GM19455 (cell line): Measurements from ENCODE around the gene TUBB2B.
A peak's percentile ranks its signal among the peaks of the same experiment; 100 is the strongest.
"Not testable (repeated sequence)": the region's sequence is repeated elsewhere in the genome, so short reads cannot be mapped to it uniquely, and the experiment has no call there.

Experiments used
- ATAC-seq: cut with Tn5 transposase; IDR thresholded peaks from one replicate; pipeline ENCODE4 v1.9.1; 2021; ENCODE audit not compliant: unreplicated experiment

TUBB2B gene

DNA sequence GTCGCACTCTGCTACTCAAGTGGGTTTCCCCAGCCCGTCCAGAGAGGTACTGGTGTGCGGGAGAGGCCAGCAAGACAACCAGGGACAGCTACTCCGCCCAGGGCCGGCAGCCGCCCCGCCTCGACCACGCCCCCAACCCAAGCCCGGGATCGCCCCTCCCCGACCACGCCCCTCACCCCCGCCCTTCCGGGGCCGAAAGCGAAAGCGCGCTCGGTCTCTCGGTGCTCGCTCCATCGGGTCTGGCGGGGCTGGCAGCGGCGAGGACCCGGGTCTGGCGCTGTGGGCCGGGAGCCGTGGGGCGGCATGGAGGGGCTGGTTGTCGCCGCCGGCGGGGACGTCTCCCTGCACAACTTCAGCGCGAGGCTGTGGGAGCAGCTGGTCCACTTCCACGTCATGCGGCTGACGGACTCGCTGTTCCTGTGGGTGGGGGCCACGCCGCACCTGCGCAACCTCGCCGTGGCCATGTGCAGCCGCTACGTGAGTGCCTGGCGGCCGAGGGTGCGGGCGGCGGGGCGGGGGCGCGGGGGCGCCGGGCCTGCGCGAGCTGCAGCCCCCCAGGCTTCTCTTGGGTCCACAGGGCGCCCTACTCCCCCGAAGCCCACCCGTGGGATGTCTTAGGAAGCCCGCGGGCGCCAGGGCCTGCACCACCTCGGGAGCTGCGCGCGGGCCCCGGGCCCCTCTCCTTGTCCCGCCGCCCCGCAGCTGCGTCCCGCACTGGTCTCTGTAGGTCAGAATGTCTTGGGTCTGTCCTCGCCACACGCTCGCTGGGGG is 31.5 kb upstream of the TUBB2B start, which contains the start of gene PSMG4:
Gene PSMG4, plus strand, starts transcription at position 228 of the 771 bp plus-strand sequence. Its CDS starts 76 bp downstream, at position 304.
- peak; percentile 79 for ATAC-seq

DNA sequence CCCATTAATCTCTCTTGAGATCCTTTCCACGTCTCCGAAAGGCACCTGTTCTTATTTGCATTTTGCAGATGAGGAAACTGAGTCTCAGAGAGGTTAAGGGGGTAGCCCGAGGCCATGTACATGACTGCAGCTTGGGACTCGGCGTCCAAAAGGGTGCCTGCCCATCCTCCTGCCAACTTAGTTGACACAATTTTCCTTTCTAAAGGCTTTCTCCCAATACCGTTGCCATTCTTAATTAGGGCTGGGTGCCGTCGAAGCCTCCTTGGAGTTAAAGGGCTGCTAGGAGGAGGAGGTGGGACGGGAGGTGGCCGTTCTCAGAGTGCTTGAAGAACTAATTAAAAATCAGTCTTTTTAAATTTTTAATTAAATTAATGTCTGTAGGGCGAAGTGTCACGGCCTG is 30.7 kb upstream of the TUBB2B start:
- no peak for ATAC-seq

DNA sequence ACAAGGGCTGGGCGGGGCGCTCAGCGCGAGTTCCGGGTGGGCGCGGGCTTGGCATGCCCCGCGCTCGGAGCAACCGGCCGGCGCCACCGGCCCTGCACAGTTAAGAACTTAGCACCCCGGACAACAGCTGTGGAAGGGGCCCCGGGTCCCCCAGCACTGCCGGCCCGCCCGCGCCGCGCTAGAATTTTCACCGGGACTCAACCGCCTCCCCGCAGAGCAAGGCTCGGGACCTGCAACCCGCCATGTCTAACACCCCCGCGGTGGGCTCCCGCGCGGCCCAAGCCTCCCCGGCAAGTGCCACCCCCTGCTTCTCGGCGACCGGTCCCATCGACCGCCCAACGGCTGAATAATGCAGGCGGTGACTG is 26.1 kb upstream of the TUBB2B start:
- ATAC-seq: no peak

DNA sequence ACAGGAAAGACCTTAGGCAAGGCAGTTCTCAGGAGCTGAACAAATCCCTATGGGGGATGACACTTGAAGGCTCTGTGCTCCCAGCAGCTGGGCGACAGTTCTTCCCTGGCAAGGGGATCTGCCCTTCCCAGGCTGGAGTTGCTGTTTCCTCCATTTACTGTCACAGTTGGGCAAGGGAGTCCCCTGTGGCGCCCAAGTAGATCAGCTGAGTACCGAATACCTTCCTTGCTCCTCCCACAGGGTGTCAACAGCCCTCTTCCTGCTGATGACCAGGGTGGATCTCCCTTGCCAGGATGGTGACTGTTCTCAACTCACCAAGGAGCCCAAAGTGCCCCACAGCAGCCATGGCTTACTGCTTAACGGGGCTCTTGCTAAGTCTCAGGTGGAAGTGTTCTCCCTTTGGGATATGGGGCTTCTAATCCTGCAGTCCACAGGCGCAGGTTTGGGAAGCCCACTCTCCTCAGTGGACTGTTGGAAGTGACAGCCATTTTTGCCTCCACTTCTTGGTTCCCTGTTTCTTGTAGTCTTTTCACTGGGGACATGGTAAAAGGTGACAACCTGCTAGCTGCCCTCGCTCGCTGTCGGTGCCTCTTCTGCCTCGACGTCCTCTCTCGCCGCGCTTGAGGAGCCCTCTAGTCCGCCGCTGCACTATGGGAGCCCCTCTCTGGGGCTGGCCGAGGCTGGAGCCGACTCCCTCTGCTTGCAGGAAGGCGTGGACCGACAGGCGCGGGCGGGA is 25.6 kb upstream of the TUBB2B start:
- ATAC-seq: no peak

DNA sequence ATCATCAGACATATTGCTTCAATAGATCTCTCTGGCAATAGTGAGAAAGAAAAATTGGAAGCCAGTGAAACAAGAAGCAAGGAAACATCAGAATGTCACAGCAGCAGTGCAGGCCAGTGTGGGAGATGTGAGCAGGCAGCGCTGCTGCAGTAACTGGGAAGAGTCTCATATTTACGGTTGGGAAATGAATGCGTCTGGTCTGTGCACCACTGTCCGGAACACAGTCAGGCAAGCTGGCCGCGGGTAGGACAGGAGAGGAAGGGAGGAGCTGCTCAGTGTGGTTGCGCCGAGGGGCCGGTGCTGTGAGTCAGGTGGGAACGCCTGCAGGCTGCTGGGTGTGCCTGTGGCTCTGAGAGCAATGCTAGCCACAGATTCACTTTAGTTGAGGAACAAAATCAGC is 24.9 kb upstream of the TUBB2B start:
- ATAC-seq: no peak

DNA sequence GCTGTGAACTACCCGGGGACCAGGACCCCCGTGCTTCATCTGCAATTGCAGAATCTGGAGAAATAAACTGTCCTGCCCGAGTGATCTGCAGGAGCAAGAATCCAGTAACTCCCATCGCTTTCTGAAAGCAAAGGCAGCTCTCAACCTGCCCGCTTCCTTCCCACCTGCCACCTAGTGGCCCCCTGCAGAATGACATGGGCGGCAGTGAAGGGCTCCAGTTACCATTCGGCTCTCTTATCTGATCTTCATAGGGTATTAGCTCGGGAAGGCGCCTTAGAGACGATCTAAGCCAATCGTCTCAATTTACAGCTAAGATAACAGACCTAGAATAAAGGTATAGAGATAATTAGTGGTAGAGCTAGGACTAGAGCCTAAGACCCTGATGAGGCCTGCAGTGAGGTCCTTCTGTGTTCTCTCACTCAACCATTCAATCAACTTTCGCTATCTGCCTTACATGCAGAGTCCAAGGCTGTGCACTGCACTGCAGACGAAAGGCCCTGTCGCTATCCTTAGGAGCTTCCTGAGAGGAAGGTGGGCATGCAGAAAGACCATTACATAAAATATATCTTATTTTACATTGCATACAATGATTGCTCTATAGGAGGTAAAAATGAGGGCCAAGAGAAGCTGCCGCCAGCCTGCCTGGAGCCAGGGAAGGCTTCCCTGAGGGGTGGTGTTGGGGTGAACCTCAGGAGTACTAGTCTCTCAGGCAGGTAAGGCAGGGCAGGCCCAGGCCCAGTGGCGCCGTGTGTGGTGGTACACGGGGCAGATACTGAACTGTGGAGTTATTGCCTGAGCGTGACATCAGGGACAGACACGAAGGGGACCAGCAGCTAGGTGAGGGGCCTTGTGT is 24.2 kb upstream of the TUBB2B start:
- ATAC-seq: peak; percentile 78

DNA sequence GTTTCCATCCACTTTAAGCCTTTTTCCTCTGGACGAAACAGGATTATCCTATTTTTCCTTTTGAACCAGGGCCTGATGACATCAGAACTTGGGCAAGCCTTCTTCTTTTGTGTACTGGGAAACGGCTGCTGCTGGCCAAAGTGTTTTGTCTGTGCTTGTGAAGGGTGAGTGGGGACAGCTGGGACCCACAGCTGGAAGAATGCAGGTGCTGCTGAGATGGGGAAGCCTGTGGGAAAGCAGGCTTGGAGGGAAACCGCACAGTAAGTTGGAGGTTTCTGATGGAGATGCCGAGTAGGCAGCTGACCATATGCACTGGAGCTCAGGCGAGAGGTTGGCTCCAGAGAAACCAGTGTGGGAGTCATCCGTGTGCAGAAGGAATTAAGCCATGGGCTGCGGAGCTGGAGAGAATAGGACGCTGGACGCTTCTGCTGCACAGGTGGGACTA is 22.8 kb upstream of the TUBB2B start:
- no peak for ATAC-seq

DNA sequence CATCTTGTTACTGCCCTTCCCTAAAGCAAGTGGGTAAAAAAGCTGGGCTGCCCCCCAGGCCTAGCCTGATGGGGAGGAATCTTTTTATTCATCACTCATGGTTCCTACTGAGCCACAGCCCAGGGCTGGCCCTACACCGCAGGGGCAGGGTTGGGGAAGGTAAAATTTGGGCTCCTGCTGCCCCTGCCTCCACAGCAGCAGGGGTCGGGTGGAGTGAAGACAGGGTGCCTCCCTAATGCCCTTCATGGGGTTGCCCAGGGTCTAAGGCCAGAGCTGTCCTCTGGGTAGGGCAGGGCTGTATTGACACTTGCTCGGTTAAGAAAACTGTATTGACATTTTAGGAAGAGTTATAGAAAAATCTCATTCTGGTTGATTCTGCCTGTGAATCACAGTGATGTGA is 22.4 kb upstream of the TUBB2B start:
- ATAC-seq: no peak

DNA sequence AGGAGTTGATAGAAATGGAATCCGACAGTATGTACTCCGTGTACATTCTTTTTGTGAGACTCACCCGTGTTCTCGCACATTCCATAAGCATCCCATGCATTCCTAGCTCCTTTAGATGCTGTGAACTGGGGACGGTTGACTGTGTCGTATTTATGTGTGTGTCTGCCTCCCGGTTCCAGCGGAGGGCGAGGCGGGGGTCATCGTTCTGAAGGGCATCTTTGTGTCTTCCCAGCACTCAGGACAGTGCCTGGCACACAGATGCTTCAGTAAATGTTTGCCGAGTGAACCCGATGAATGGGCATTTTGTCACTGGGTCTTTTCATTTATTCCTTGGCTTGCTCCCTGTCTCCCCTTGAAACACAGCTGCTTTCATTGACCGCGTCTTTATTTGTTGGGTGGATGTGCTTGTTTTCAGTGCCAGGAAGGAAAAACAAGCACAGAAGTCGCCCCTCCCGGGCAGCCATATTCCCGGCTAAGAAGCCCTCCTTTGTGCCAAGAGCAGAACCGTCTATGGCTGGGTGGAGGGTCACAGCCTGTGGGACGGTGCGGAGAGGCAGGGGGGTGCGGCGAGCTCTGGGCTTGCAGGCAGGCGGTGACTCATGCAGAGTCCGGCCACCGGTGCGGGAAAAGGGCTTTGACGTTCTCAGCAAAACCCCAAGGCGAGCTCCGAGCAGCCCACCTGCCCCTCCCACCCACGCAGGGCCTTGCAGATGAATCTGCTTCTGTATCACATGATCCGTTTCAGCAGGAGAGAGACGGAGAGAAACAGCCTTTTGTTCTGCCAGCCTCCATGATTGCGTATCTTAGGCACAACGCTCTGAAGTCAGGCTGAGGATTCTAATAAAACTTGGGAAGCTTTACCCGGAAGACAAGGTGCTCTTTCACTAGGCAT is 20.0 kb upstream of the TUBB2B start:
- ATAC-seq: no peak

DNA sequence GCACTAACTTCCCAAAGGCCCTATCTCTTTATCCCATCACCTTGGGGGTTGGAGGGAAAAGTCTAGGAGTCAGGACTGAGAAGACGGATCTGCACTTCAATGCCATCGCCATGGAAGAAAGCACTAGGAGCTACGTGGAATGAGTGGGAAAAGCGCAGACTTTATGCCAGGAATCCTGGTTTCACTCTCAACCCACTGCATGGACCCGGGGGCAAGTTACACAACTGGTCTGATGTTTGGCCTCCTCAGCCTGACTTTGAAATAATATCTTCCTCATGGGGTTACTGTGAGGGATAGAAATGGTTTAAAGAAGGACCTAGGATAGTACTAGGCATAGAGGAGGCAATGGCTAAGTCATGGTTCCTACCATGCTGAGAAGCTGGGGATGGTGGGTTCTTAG is 17.8 kb upstream of the TUBB2B start:
- ATAC-seq: no peak

DNA sequence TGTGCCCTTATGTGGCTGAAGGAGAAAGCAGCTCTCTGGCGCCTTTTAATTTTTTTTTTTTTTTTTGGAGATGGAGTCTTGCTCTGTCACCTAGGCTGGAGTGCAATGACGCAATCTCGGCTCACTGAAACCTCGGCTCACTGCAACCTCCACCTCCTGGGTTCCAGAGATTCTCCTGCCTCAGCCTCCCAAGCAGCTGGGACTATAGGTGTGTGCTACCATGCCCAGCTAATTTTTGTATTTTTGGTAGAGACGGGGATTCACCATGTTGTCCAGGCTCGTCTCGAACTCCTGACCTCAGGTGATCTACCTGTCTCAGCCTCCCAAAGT is 17.3 kb upstream of the TUBB2B start:
- ATAC-seq: not testable (repeated sequence)

DNA sequence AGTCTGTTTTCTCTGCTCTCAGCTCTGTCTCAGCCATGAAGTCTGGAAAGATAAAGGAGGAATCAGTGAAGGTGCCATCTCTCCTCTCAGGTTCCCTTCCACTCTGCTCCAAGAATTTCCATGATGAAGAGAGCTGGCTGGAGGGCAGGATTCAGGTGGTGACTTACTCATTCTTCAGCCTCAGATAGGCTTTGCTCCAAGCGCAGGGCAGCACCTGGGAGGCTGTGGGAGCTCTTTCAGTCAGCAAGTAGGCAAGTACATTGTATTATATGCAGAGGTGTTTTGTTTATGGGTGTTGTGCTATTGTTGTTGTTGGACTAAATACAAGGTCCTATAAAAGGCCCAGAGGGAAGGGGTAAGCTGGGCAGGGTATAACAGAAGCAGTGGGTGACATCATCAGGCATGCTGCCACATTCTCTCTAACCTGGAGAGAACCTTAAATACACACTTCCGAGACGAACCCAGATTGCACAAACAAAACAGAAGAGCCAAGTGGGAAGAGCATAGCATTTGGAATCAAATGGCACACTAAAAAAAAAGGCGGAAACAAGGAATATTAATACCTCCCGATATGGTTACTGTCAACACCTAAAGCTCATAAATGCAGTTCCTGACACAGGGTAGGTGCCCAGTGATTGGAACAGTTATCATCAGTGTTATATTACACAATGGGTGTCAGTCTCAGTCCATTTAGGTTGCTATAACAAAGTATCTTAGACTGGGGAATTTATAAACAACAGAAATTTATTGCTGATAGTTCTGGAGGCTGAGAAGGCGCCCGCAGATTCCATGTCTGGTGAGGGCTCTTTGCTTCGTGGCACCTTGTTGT is 16.8 kb upstream of the TUBB2B start:
- ATAC-seq: no peak

DNA sequence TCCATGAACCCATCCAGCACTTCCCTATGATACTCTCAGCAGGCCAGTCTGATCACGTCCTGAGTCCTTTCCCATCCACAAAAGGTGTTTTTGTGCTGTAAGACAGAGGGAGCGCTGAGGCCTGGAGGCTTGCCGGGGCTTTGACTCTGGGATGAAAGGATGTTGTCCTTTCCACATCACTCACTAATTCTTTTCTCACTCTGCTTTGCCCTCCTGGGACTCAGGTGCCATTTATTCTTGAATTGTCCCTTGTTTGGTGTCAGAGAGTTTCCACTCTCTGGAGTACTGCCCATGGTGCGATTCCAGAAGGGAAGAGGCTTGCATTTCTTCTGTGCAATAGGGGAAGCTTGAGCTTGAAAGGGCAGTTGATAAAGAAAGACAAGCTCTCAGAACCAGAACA is 15.3 kb upstream of the TUBB2B start:
- ATAC-seq: no peak

DNA sequence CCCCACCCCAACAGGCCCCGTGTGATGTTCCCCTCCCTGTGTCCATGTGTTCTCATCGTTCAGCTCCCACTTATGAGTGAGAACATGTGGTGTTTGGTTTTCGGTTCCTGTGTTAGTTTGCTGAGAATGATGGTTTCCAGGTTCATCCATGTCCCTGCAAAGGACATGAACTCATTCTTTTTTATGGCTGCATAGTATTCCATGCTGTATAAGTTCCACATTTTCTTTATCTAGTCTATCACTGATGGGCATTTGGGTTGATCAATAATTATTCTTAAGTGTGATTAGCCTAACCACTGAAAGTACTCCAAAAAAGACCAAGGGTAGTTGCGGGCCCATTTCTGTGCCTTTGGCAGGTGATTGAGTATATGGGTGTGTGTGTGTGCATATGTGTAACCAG is 14.3 kb upstream of the TUBB2B start:
- ATAC-seq: not testable (repeated sequence)

DNA sequence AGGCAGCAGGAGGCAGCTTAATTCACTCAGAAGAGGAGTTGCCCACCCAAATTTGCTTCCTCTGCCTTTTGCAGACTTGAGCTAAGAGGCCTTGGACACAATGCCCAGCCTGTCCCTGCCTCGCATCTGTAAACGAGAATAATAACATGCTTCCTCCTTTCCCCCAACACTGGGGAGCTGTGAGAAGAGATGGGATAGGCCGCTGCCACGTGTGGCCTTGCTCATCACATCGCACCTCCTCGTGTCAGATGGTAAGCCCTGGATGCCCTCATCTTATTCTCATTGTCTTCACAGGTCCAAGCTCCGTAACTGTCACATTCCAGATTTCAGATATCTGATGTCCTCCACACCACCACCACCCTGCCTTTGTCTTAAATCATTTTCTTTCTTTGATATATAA is 13.1 kb upstream of the TUBB2B start:
- no peak for ATAC-seq

DNA sequence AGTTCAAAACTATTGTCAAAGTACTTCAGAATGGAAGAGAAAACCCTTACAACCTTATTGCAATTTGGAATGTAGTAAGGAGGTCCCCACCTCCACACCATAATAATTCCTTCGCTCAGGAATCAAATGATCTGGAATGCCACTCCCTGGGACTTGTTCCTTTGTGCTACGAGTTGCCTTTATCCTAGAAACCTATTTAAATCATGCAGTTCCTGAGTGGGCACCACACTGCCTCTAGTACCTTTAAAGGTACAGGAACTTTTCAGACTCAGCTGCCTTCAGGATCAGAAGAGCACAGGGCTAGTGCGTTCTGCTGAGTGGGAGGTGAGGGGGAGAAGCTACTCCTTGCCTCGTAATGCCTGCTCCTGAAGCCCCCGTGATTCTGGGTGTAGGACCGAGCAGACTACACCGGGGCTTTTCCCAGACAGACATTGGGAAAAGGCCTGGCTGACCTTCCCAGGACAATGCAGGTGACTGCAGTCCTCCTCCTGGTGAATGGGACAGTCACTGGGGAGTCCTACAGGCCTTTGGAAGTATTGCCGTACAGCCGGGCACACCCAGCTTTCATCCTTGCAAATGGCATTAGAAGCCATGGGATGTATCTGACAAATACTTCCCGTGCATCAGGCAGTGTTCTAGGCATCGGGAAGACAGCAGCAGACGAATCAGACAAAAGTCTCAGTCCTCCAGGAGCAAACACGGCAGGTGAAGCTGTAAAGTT is 11.8 kb upstream of the TUBB2B start:
- no peak for ATAC-seq

DNA sequence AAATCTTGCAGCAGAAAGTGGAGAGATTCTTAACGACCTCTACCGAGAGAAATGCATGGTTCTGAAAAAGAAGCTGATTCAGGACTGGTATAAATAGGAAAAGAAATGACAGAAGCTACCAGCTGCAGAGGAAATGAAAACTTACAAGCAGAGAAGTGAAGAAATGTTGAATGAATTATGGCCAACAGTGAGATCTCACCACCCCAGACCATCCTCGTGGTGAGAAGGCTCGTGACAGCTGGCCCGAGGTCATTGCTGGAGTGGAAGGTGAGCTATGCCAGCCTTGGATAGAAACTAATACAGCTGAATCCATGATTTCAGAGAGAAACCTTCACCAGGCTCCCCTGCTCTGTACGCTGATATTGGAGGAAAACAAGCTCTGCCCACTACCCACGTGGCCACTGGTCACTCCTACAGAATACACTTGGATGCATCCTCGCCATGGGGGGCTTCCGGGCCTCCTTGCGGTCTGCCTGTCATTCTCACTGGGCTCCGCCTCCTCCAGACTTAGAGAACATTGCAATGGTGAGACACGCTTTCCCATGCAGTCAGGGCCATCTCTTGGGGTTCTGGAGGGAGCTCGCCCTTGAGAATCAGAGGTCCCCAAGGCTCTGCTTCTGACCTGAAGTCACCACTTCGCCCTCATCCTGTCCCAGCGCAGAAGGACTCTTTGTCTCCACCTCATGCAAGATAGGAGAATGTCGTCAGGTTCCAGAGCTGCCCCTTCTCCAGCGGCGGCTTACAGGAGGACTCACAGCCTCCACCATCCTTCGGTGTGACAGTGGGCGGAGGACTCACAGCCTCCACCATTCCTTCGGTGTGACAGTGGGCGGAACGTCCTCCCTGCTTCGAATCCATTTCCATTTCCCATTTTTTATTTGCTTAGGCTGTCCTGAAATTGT is 10.6 kb upstream of the TUBB2B start:
- no peak for ATAC-seq

DNA sequence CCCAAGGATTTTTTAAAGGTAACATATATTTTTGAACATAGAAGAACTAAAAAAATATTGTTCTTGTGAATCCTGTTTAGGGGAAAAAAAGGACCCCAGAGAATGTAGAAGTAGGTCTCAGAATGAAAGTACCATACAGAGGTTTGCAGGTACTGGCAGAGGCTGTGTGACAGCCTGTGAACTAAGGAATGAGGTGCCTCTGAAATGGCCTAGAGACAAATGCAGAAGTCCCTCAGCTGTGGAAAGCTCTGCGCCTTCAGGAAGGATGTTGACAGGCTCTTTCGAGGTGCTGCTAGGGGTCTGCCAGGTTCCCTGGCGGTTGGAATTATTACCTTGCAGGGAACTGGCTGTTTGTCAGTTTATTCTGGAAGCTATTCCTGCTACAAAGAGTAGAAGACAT is 8.6 kb upstream of the TUBB2B start:
- no peak for ATAC-seq
